Heart left ventricle (tissue), 16 donors: ENCODE measurements around the gene CIT. TPM values are rescaled to one million over a fixed set of nuclear protein-coding genes. Genes with fewer than 3 reads are reported as not detected.

Experiments used
- ATAC-seq, 4 donors: fragments of 200-7000 bp; cut with Tn5 transposase; one replicate each; pipeline ENCODE4 v1.9.1; 2020 to 2022; ENCODE audit warnings: moderate library complexity in 4 of 4, mild to moderate bottlenecking in 3 of 4, moderate number of reproducible peaks in 1 of 4
- DNase-seq, 5 donors: peaks; one replicate each; pipeline ENCODE4 v3.0.0-alpha.2; 2020
- H3K27ac ChIP-seq, 12 donors: fragments of 200-600 bp; sonication (generic) in 4 of 12; one replicate each; pipeline versions ENCODE4 v1.5.0 to v1.8.0; 2016 to 2022; ENCODE audit warnings: mild to moderate bottlenecking in 2 of 12
- H3K27me3 ChIP-seq, 9 donors: fragments of 200-600 bp; sonication (generic) in 2 of 9; one replicate each; pipeline versions ENCODE4 v1.5.1 to v1.8.0; 2016 to 2022; ENCODE audit warnings: mild to moderate bottlenecking in 3 of 9
- H3K36me3 ChIP-seq, 9 donors: fragments of 200-600 bp; sonication (generic) in 2 of 9; one replicate each; pipeline versions ENCODE4 v1.5.0 to v1.8.0; 2018 to 2022; ENCODE audit warnings: mild to moderate bottlenecking in 2 of 9
- H3K4me1 ChIP-seq, 12 donors: fragments of 200-600 bp; sonication (generic) in 4 of 12; one replicate each; pipeline versions ENCODE4 v1.5.0 to v1.8.0; 2016 to 2022; ENCODE audit warnings: mild to moderate bottlenecking in 3 of 12
- H3K4me3 ChIP-seq, 12 donors: fragments of 200-600 bp; sonication (generic) in 4 of 12; one replicate each; pipeline versions ENCODE4 v1.5.0 to v1.8.0; 2017 to 2022; ENCODE audit warnings: mild to moderate bottlenecking in 9 of 12, moderate library complexity in 4 of 12
- H3K9me3 ChIP-seq, 12 donors: fragments of 200-600 bp; sonication (generic) in 4 of 12; one replicate each; pipeline versions ENCODE4 v1.5.0 to v1.8.0; 2016 to 2022; ENCODE audit warnings: mild to moderate bottlenecking in 1 of 12
- CTCF ChIP-seq, 12 donors: fragments of 200-600 bp; sonication (generic) in 4 of 12; IDR thresholded peaks; one replicate each; pipeline versions ENCODE4 v1.5.0 to v1.8.0; 2018 to 2022; ENCODE audit warnings: antibody characterized with exemption in 12 of 12, mild to moderate bottlenecking in 5 of 12
- POLR2A ChIP-seq, 2 donors: fragments of 450-650 bp; IDR thresholded peaks; one replicate each; pipeline ENCODE4 v1.6.1; 2017; ENCODE audit warnings: antibody characterized with exemption in 2 of 2, mild to moderate bottlenecking in 2 of 2, moderate library complexity in 2 of 2
- WGBS, 4 donors: extraction: QIAGEN DNeasy Blood & Tissue Kit in 2 of 4; methylation state at CpG; one replicate each; pipeline versions ENCODE4 v1.1.5 to v1.1.7; 2013 to 2018; 5-methylcytosine and 5-hydroxymethylcytosine counted together
- intact Hi-C, 10 donors: fragments of 100-400 bp; cut with DNase I; formaldehyde crosslinking; loops; one replicate each; pipeline versions ENCODE4 v1.11.1 to v1.14.2; 2022
- polyA plus RNA-seq, 2 donors: library from polyadenylated mRNA; stranded (reverse); fragments of 200-250 nt; gene quantifications; one replicate each; pipeline ENCODE4 v1.2.3, GENCODE V29; 2013
- total RNA-seq, 9 donors: library from RNA; depleted of rRNA in 2 of 9; stranded (reverse); fragments of >200 nt in 2 of 9; fragmentation: NEBNext Ultra II Directional in 3 of 9; extraction: Animal tissue kit (Norgen Biotek cat#: 25700) in 3 of 9; gene quantifications; one replicate each; pipeline versions ENCODE4 v1.1.0 to v1.2.4, GENCODE V29; 2016 to 2023
- donor health status: ischemic (EF 13 %, LVEDD 7.1; RV severe dilation, severe dysfunction).
- donor health status: healthy with polysubstance abuse.
- donor health status: DM: no; HTN: yes; CAD: no.
- donor health status: DM: no; HTN: no; CAD: no.
- donor health status: ischemic (EF 25% LVEDD 6.9; RV normal size, moderate dysfunction).
- donor health status: ischemic (EF 25% LVEDD 5.7; RV mildly dilated, moderate dysfunction).
- donor health status: healthy.
- donor health status: DM: yes; HTN: yes; CAD: no.
- donor health status: ischemic (EF 35%, LVEDD 5.7; RV mildly dilated, moderate dysfunction).
- donor health status: nonischemic (EF 11% LVEDD 7.7; RV severe dilation, severe dysfunction).
- donor health status: DM: yes; HTN: yes; CAD: no.
- donor health status: PGD.
- donor health status: ischemic (EF 29% LVEDD 5.4; RV normal size, mild dysfunction).
- donor health status: nonischemic (EF 23%, LVEDD 6.1; RV moderate dilation, normal function).

Gene CIT
- total and polyA plus RNA-seq, 11 donors: 0.26 to 8.1 (median 1.9) TPM

DNA sequence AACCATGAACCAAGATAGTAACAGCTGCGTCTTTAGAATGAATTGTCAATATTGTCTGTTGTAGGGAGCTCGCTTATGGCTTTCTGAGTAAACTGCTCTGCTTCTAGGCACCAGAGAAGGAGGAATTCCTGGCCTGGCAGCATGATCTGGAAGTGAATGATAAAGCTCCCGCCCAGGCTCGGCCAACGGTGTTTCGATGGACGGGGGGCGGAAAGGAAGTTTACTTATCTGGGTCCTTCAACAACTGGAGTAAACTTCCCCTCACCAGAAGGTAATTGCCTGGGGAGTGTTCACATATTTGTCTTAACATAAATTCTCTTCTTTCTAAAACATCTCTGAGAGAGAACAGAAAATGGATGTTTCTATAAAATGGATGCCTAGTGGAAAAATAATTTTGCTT, 204.9 kb downstream of the CIT start:
- Histone ChIP-seq H3K27me3 (no peaks in the 10 kb centered on the region), H3K4me3 (no peak overlapping the region), H3K9me3 (no peaks in the 10 kb centered on the region), H3K36me3 (peaks cover 0 to 68% (median 62%) of the 10 kb centered on the region in 9 donors), H3K4me1 (peaks cover 0 to 57% (median 34%) of the 10 kb centered on the region in 12 donors), H3K27ac (peak overlapping the region in 7 of 12 donors; percentile 3 to 87 (median 75))
- WGBS, 4 donors: 64 to 88% (median 74%) methylated on average over 8 of the region's 8 CpGs
- TF ChIP-seq POLR2A (IDR thresholded peaks at IDR 0.05): no peak
- TF ChIP-seq CTCF (IDR thresholded peaks at IDR 0.05): no peak
- DNase-seq (no peak), ATAC-seq (no peak)
- intact Hi-C loops: loop anchor here in 2 of 10 donors (2.0 to 5.0 kb wide), 2 partner anchors 21 to 110 kb away; no protein-coding TSS in a partner anchor

GRCh38 chr12:119671070-119671469, 206.1 kb downstream of the CIT start:
- Histone ChIP-seq H3K9me3 (no peaks in the 10 kb centered on the region), H3K36me3 (peaks cover 0 to 57% (median 50%) of the 10 kb centered on the region in 9 donors), H3K4me1 (peaks cover 4 to 68% (median 43%) of the 10 kb centered on the region in 12 donors), H3K27me3 (no peaks in the 10 kb centered on the region), H3K4me3 (no peak overlapping the region), H3K27ac (peak overlapping the region in 4 of 12 donors; percentile 7 to 50 (median 46))
- intact Hi-C loops: loop anchor here in 1 of 10 donors (5.0 kb wide), 1 partner anchor 111 kb away; no protein-coding TSS in a partner anchor
- 86 to 93% (median 91%) methylated on average over 3 of the region's 3 CpGs for WGBS, 4 donors
- ATAC-seq (no peak), DNase-seq (no peak)
- no peak for TF ChIP-seq CTCF (IDR thresholded peaks at IDR 0.05)

- TF ChIP-seq CTCF (IDR thresholded peaks at IDR 0.05) (no peak), POLR2A (IDR thresholded peaks at IDR 0.05) (no peak)
- DNase-seq: no peak
- no peaks in the 10 kb centered on the region for H3K9me3 ChIP-seq
- peaks cover 0 to 46% (median 39%) of the 10 kb centered on the region in 9 donors for H3K36me3 ChIP-seq
- intact Hi-C loops: loop anchor here in 5 of 10 donors (5.0 to 10.0 kb wide), 5 partner anchors 47 to 235 kb away; no protein-coding TSS in a partner anchor
- no peaks in the 10 kb centered on the region for H3K27me3 ChIP-seq
- no peak overlapping the region for H3K4me3 ChIP-seq
- peaks cover 4 to 63% (median 46%) of the 10 kb centered on the region in 12 donors for H3K4me1 ChIP-seq
- no peak for ATAC-seq
- WGBS, 4 donors: 68 to 78% (median 69%) methylated on average over 11 of the region's 11 CpGs
- H3K27ac ChIP-seq: peak overlapping the region in 7 of 12 donors; percentile 20 to 50 (median 36)
These were observed 207.2 kb downstream of the CIT start for GRCh38 chr12:119669744-119670472.

DNA sequence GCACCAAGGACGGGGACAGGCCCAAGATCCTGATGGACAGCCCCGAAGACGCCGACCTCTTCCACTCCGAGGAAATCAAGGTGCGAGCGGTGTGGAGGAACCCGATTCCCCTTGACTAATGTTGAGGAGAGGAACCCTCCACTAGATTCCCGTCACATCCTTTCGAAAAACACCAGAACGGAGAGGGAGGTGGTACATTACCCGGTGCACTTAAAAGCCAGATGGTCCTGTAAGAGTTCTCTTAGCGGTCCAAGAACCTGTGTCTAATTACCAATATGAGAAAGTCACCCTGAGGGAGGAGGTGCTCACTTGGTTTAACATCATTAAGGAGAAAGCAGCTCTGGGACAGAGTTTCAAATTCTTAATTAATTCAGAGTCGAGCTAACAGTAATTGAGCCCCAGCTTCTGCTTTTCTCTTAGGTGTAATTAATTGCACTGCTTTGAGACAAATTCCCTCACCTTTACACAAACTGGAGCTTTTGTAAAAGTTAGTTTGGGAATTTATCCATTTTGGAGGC, 208.7 kb downstream of the CIT start:
- Histone ChIP-seq H3K4me1 (peaks cover 4 to 49% (median 35%) of the 10 kb centered on the region in 12 donors), H3K27ac (peak overlapping the region; percentile 84 to 98 (median 94)), H3K27me3 (no peaks in the 10 kb centered on the region), H3K9me3 (no peaks in the 10 kb centered on the region), H3K36me3 (peaks cover 0 to 30% (median 24%) of the 10 kb centered on the region in 9 donors), H3K4me3 (peak overlapping the region; percentile 74 to 99 (median 96))
- 6 to 11% (median 7%) methylated on average over 12 to 14 of the region's 14 CpGs for WGBS, 4 donors
- intact Hi-C loops: loop anchor here in 4 of 10 donors (5.0 to 10.0 kb wide), 5 partner anchors 49 to 236 kb away; no protein-coding TSS in a partner anchor
- ATAC-seq (peak in 2 of 4 donors; percentile 2 to 11), DNase-seq (no peak)
- TF ChIP-seq CTCF (IDR thresholded peaks at IDR 0.05) (no peak), POLR2A (IDR thresholded peaks at IDR 0.05) (no peak)
